K562 (cell line): ENCODE results near the gene PRRC2B. TPM values are rescaled to one million over a fixed set of nuclear protein-coding genes. Genes with fewer than 3 reads are reported as not detected.

Experiments used
- ATAC-seq: fragments of 200-7000 bp; cut with Tn5 transposase; 3 replicates; pipeline ENCODE4 v1.9.1; 2020; ENCODE audit warnings: moderate library complexity
- BruUV-seq: library from RNA; stranded (reverse); fragments of 400-500 nt; replicated peaks from 2 replicates; lab custom pipeline; 2021; lab: Mats Ljungman, UMichigan
- CTCF ChIA-PET: fragments of 300-600 bp; formaldehyde crosslinking; extraction: SDS; loops from one replicate; lab custom pipeline; 2021; ENCODE audit warnings: low intra/inter-chr PET ratio; lab: Yijun Ruan, JAX
- POLR2A ChIA-PET: fragments of 300-600, 350-650 bp; sonication (Branson Sonifier 250); formaldehyde crosslinking; extraction: SDS; loops from one replicate; lab custom pipeline; 2021; ENCODE audit warnings: antibody characterized with exemption, inconsistent platforms; lab: Yijun Ruan, JAX
- DNase-seq, 4 experiments: peaks; one replicate each; pipeline versions ENCODE4 v3.0.0 to v3.0.0-alpha.2; 2011 to 2018; ENCODE audit warnings: low spot score in 3 of 4, mixed read lengths in 3 of 4; ENCODE audit errors: extremely low read depth in 1 of 4
- FAIRE-seq: peaks from 2 replicates; lab custom pipeline; 2011; peaks lifted over from hg19 to GRCh38; lab: Jason Lieb, UNC
- H2AFZ ChIP-seq: 2 replicates; pipeline ENCODE4 v1.6.0; 2011; ENCODE audit warnings: low read depth, low read length, control low read depth, inconsistent platforms
- H3K27ac ChIP-seq: fragments of 200-600 bp; 3 replicates; pipeline ENCODE4 v1.8.0; 2011; ENCODE audit warnings: low read depth, mild to moderate bottlenecking, control low read depth, inconsistent platforms, low read length, moderate library complexity, mixed read lengths; ENCODE audit errors: extremely low read depth
- H3K27me3 ChIP-seq, 2 experiments: fragments of 300-600 bp in 1 of 2; 2 replicates in 1 of 2; 3 replicates in 1 of 2; pipeline versions ENCODE4 v1.6.0 to v1.8.0; 2011; ENCODE audit warnings: inconsistent platforms in 2 of 2, low read length in 2 of 2, mild to moderate bottlenecking in 1 of 2, mixed read lengths in 1 of 2, moderate library complexity in 1 of 2; ENCODE audit not compliant: control insufficient read depth in 2 of 2, insufficient read depth in 2 of 2
- H3K36me3 ChIP-seq: fragments of 300-600 bp; 3 replicates; pipeline ENCODE4 v1.8.0; 2011; ENCODE audit warnings: mild to moderate bottlenecking, low read length, inconsistent platforms; ENCODE audit not compliant: control insufficient read depth, insufficient read depth
- H3K4me1 ChIP-seq, 2 experiments: fragments of 200-600 bp in 1 of 2; replicated peaks in 1 of 2; 2 replicates in 1 of 2; 3 replicates in 1 of 2; pipeline versions ENCODE4 v1.5.1 to v1.8.0; 2011; ENCODE audit warnings: inconsistent platforms in 2 of 2, low read length in 2 of 2, mild to moderate bottlenecking in 1 of 2, mixed read lengths in 1 of 2, moderate library complexity in 1 of 2; ENCODE audit not compliant: control insufficient read depth in 2 of 2, insufficient read depth in 2 of 2
- H3K4me2 ChIP-seq: 2 replicates; pipeline ENCODE4 v1.6.1; 2011; ENCODE audit warnings: low read length, control low read depth, inconsistent platforms, mixed read lengths; ENCODE audit not compliant: insufficient read depth
- H3K4me3 ChIP-seq: fragments of 200-600 bp; sonication (generic), shearing (Covaris generic); 2 replicates; pipeline ENCODE4 v1.5.1; 2016; ENCODE audit warnings: control low read depth, inconsistent platforms
- H3K79me2 ChIP-seq: fragments of 200-600 bp; 3 replicates; pipeline ENCODE4 v1.8.0; 2011; ENCODE audit warnings: low read length, inconsistent platforms; ENCODE audit not compliant: control insufficient read depth, insufficient read depth
- H3K9ac ChIP-seq, 2 experiments: 2 replicates each; pipeline versions ENCODE4 v1.6.0 to v1.6.1; 2011; ENCODE audit warnings: low read depth in 2 of 2, low read length in 2 of 2, control low read depth in 1 of 2, inconsistent platforms in 1 of 2, mild to moderate bottlenecking in 1 of 2, mixed read lengths in 1 of 2; ENCODE audit not compliant: insufficient read depth in 1 of 2
- H3K9me1 ChIP-seq: one replicate; pipeline ENCODE4 v1.6.0; 2011; ENCODE audit warnings: inconsistent platforms, mild to moderate bottlenecking, low read length, moderate library complexity; ENCODE audit not compliant: control insufficient read depth, insufficient read depth
- H3K9me3 ChIP-seq: replicated peaks from 2 replicates; pipeline ENCODE4 v1.5.1; 2011; ENCODE audit warnings: low read depth, low read length, inconsistent platforms; ENCODE audit not compliant: control insufficient read depth, insufficient read depth
- H4K20me1 ChIP-seq: replicated peaks from 2 replicates; pipeline ENCODE4 v1.6.1; 2011; ENCODE audit warnings: low read length, inconsistent platforms, mixed read lengths; ENCODE audit not compliant: control insufficient read depth, insufficient read depth
- GTF2F1 ChIP-seq: IDR thresholded peaks from 2 replicates; pipeline ENCODE4 v1.6.1; 2011; ENCODE audit warnings: low read depth, low read length, improper control_type of control experiment
- NCOA1 ChIP-seq: fragments of 450-650 bp; IDR thresholded peaks from 2 replicates; pipeline ENCODE4 v1.6.1; 2016; ENCODE audit warnings: low read depth
- ZC3H4 ChIP-seq: sonication (generic); formaldehyde crosslinking; IDR thresholded peaks from 2 replicates; pipeline ENCODE4 v1.9.0; 2021; ENCODE audit warnings: missing genetic modification reagents, borderline replicate concordance
- WGBS: fragments of 100-300 bp; shearing (Covaris generic); methylation state at CpG from one replicate; pipeline ENCODE4 v1.1.6; 2016; ENCODE audit warnings: low coverage, mixed read lengths; ENCODE audit not compliant: insufficient coverage; ENCODE audit errors: missing lambda C conversion rate; 5-methylcytosine and 5-hydroxymethylcytosine counted together
- in situ Hi-C: fragments of 300-500 bp; cut with MboI; formaldehyde crosslinking; loops from 4 replicates; pipeline ENCODE4 v1.15.0; 2018; ENCODE audit warnings: inconsistent platforms, mixed read lengths
- intact Hi-C: fragments of 100-400 bp; cut with micrococcal nuclease; formaldehyde crosslinking; loops from 2 replicates; pipeline ENCODE4 v1.14.2; 2022
- polyA plus RNA-seq, 8 experiments: library from polyadenylated mRNA; depleted of rRNA in 4 of 8; stranded (reverse) in 5 of 8; unstranded in 3 of 8; fragments of >200 nt; fragmentation: Nextera tagmentation in 2 of 8; fragmentation: Illumina TruSeq in 1 of 8; extraction: Ambion mirVana in 2 of 8; extraction: Trizol in 1 of 8; gene quantifications; 2 replicates each; pipeline versions ENCODE4 v1.2.1 to v1.2.3, GENCODE V29; 2011 to 2014; ENCODE audit warnings: inconsistent platforms in 1 of 8, missing spikeins in 1 of 8
- total RNA-seq, 7 experiments: library from RNA; depleted of rRNA in 6 of 7; stranded (reverse); fragments of >200 nt in 6 of 7; fragmentation: Illumina TruSeq in 2 of 7; extraction: Trizol in 2 of 7; gene quantifications; 2 replicates each; pipeline versions ENCODE4 v1.2.1 to v1.2.3, GENCODE V29; 2011 to 2021; ENCODE audit warnings: low replicate concordance in 1 of 7
- TF ChIP-seq, protein P1 (sequence below): IDR thresholded peaks from 2 replicates; pipeline ENCODE4 v1.6.1; 2014; ENCODE audit warnings: antibody characterized with exemption
- TF ChIP-seq, protein P2 (sequence below): fragments of 250-450 bp; sonication (Bioruptor Pico); IDR thresholded peaks from 2 replicates; pipeline ENCODE4 v1.4.0; 2020; ENCODE audit warnings: mild to moderate bottlenecking, moderate library complexity

The PRRC2B gene
- total and polyA plus RNA-seq, 9 of the 15 experiments (the other 6 are each of a cell fraction or from before 2014, with no cell fraction given) = 0.34 to 125 (median 30.9) TPM

DNA sequence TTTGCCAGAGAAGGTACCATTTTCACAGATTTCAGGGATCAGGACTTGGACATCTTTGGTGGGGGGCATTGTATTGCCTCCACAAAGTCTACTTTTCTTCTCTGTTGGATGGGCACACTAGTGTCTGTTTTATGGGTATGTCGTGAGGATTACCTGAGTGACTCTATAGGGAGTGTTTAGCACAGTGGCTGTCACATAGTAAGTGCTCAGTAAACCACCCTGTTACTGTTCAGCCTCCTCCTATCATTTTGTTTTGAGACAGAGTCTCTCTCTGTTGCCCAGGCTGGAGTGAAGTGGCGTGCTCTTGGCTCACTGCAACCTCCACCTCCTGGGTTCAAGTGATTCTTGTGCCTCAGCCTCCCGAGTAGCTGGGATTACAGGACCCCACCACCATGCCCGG, 2.4 kb upstream of the PRRC2B start:
- intact Hi-C loops (no loop called here), in situ Hi-C loops (no loop called here)
- no peaks in the 10 kb centered on the region for H3K9me3 ChIP-seq
- H3K9ac ChIP-seq = no peak overlapping the region
- DNase-seq (peak in 2 of 4 experiments; percentile 0 to 1), FAIRE-seq (no peak), ATAC-seq (no peak)
- peaks cover 10% of the 10 kb centered on the region in 2 experiments for H3K4me1 ChIP-seq
- no peak overlapping the region for H3K4me3 ChIP-seq
- BruUV-seq = no TSS peak
- no peaks in the 10 kb centered on the region for H3K27me3 ChIP-seq
- H3K4me2 ChIP-seq = no peak overlapping the region
- ChIA-PET CTCF (no interaction called here), POLR2A (no interaction called here)
- peaks cover 6% of the 10 kb centered on the region; the same call in 1 of the 3 replicates for H3K36me3 ChIP-seq
- H2AFZ ChIP-seq = no peak overlapping the region
- TF ChIP-seq ZC3H4 (CRISPR knock-in tag) (no peak), NCOA1 (no peak), GTF2F1 (no peak)
- TF ChIP-seq, protein P1, sequence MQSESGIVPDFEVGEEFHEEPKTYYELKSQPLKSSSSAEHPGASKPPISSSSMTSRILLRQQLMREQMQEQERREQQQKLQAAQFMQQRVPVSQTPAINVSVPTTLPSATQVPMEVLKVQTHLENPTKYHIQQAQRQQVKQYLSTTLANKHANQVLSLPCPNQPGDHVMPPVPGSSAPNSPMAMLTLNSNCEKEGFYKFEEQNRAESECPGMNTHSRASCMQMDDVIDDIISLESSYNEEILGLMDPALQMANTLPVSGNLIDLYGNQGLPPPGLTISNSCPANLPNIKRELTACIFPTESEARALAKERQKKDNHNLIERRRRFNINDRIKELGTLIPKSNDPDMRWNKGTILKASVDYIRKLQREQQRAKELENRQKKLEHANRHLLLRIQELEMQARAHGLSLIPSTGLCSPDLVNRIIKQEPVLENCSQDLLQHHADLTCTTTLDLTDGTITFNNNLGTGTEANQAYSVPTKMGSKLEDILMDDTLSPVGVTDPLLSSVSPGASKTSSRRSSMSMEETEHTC = no peak
- TF ChIP-seq, protein P2, sequence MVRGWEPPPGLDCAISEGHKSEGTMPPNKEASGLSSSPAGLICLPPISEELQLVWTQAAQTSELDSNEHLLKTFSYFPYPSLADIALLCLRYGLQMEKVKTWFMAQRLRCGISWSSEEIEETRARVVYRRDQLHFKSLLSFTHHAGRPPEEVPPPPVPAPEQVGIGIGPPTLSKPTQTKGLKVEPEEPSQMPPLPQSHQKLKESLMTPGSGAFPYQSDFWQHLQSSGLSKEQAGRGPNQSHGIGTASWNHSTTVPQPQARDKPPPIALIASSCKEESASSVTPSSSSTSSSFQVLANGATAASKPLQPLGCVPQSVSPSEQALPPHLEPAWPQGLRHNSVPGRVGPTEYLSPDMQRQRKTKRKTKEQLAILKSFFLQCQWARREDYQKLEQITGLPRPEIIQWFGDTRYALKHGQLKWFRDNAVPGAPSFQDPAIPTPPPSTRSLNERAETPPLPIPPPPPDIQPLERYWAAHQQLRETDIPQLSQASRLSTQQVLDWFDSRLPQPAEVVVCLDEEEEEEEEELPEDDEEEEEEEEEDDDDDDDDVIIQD (CRISPR knock-in tag) = no peak
- no peak overlapping the region for H3K27ac ChIP-seq
- 46% methylated on average over 4 of the region's 4 CpGs for WGBS
- peaks cover 15% of the 10 kb centered on the region for H4K20me1 ChIP-seq
- peaks cover 23% of the 10 kb centered on the region for H3K79me2 ChIP-seq
- H3K9me1 ChIP-seq = no peaks in the 10 kb centered on the region
